ENCODE data around the gene ERN2.

ERN2 gene

GRCh38 chr16:23687034-23687808 is 25.8 kb downstream of the ERN2 start:
- H3K4ac ChIP-seq (ENCODE audit: low read depth, low read length), result no peak overlapping the region
- H3K9me3 ChIP-seq (ENCODE audit: insufficient read depth, low read depth, low read length), result no peaks in the 10 kb centered on the region
- no peak overlapping the region for H2AK5ac ChIP-seq (ENCODE audit: low read length)
- no peak overlapping the region for H2BK120ac ChIP-seq (ENCODE audit: insufficient read depth, low read length, poor library complexity)
- H3K4me3 ChIP-seq (ENCODE audit: low read depth, low read length), result no peak overlapping the region
- no peak overlapping the region for H4K12ac ChIP-seq (ENCODE audit: low read depth, low read length)
- no peak overlapping the region for H3K27ac ChIP-seq (ENCODE audit: low read depth, low read length)
- DNase-seq, result peak; percentile 95 to 96
- no peak overlapping the region for H3K18ac ChIP-seq (ENCODE audit: low read length)
- H3K79me1 ChIP-seq (ENCODE audit: low read length), result no peaks in the 10 kb centered on the region
- H3K27me3 ChIP-seq (ENCODE audit: insufficient read depth, low read length), result no peaks in the 10 kb centered on the region
- peaks cover 71 to 77% of the 10 kb centered on the region in 2 experiments for H3K36me3 ChIP-seq (ENCODE audit: control insufficient read depth in 1 of 2, insufficient read depth in 2 of 2, low read length in 2 of 2)
- no peak overlapping the region for H4K8ac ChIP-seq (ENCODE audit: low read depth, low read length)
- no peak overlapping the region for H3K14ac ChIP-seq (ENCODE audit: low read length)
- no peaks in the 10 kb centered on the region for H3K79me2 ChIP-seq (ENCODE audit: control insufficient read depth, insufficient read depth, low read length, poor library complexity)
- no CpG with 5 or more reads among the region's 16 CpGs for WGBS (ENCODE audit: extremely low coverage, insufficient coverage, insufficient read length)
- H2BK12ac ChIP-seq (ENCODE audit: low read length), result no peak overlapping the region
- H3K4me2 ChIP-seq (ENCODE audit: low read length), result no peak overlapping the region
- no peak overlapping the region for H3K9ac ChIP-seq (ENCODE audit: low read length)
- no peak overlapping the region for H2AFZ ChIP-seq (ENCODE audit: insufficient read depth, low read length, poor library complexity)
- no peak overlapping the region for H3K23ac ChIP-seq (ENCODE audit: low read length)
- H3K4me1 ChIP-seq (ENCODE audit: control insufficient read depth in 1 of 2, insufficient read depth in 2 of 2, low read length in 2 of 2), result peaks cover 0 to 3% of the 10 kb centered on the region in 2 experiments
- no peak overlapping the region for H4K91ac ChIP-seq (ENCODE audit: low read depth, low read length)
- no peak overlapping the region for H2BK5ac ChIP-seq (ENCODE audit: low read depth, low read length, poor library complexity)

GRCh38 chr16:23683487-23683886 is 29.5 kb downstream of the ERN2 start:
- H2BK12ac ChIP-seq (ENCODE audit: low read length), result no peak overlapping the region
- no peak overlapping the region for H2AK5ac ChIP-seq (ENCODE audit: low read length)
- H3K14ac ChIP-seq (ENCODE audit: low read length), result no peak overlapping the region
- H3K4me3 ChIP-seq (ENCODE audit: low read depth, low read length), result no peak overlapping the region
- H3K18ac ChIP-seq (ENCODE audit: low read length), result no peak overlapping the region
- H2BK5ac ChIP-seq (ENCODE audit: low read depth, low read length, poor library complexity), result no peak overlapping the region
- H3K27me3 ChIP-seq (ENCODE audit: insufficient read depth, low read length), result no peaks in the 10 kb centered on the region
- no peak overlapping the region for H3K27ac ChIP-seq (ENCODE audit: low read depth, low read length)
- no peak overlapping the region for H4K91ac ChIP-seq (ENCODE audit: low read depth, low read length)
- no peaks in the 10 kb centered on the region for H3K9me3 ChIP-seq (ENCODE audit: insufficient read depth, low read depth, low read length)
- H2BK120ac ChIP-seq (ENCODE audit: insufficient read depth, low read length, poor library complexity), result no peak overlapping the region
- no peak overlapping the region for H3K9ac ChIP-seq (ENCODE audit: low read length)
- peaks cover 16% of the 10 kb centered on the region for H3K79me2 ChIP-seq (ENCODE audit: control insufficient read depth, insufficient read depth, low read length, poor library complexity)
- no peak overlapping the region for H3K23ac ChIP-seq (ENCODE audit: low read length)
- peaks cover 7 to 14% of the 10 kb centered on the region in 2 experiments for H3K4me1 ChIP-seq (ENCODE audit: control insufficient read depth in 1 of 2, insufficient read depth in 2 of 2, low read length in 2 of 2)
- H4K8ac ChIP-seq (ENCODE audit: low read depth, low read length), result no peak overlapping the region
- no CpG with 5 or more reads among the region's 3 CpGs for WGBS (ENCODE audit: extremely low coverage, insufficient coverage, insufficient read length)
- H3K4ac ChIP-seq (ENCODE audit: low read depth, low read length), result no peak overlapping the region
- no peak overlapping the region for H4K12ac ChIP-seq (ENCODE audit: low read depth, low read length)
- H2AFZ ChIP-seq (ENCODE audit: insufficient read depth, low read length, poor library complexity), result no peak overlapping the region
- no peak for DNase-seq
- H3K36me3 ChIP-seq (ENCODE audit: control insufficient read depth in 1 of 2, insufficient read depth in 2 of 2, low read length in 2 of 2), result peaks cover 46 to 59% of the 10 kb centered on the region in 2 experiments
- H3K4me2 ChIP-seq (ENCODE audit: low read length), result no peak overlapping the region
- H3K79me1 ChIP-seq (ENCODE audit: low read length), result peaks cover 8% of the 10 kb centered on the region

DNA sequence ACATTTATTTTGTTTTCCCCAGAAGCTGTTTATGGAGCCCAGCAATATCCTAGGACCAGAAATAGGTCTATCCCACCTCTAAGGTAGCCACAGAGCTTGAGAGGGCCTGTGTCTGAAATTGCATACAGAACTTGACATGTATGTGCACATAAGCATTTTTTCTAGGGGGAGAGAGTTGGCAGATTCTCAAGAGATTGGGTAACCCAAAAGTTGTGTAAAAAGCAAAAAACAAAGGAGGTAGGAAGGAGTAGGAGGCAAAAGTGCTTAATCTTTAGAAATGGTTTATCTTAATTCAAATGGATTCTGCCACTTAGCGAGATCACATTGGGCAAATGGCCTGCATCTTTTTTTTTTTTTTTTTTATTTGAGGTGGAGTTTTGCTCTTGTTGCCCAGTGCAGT is 30.8 kb downstream of the ERN2 start:
- H3K9me3 ChIP-seq (ENCODE audit: insufficient read depth, low read depth, low read length), result no peaks in the 10 kb centered on the region
- no peak overlapping the region for H3K4ac ChIP-seq (ENCODE audit: low read depth, low read length)
- WGBS (ENCODE audit: extremely low coverage, insufficient coverage, insufficient read length), result no CpG with 5 or more reads among the region's 1 CpG
- peaks cover 16% of the 10 kb centered on the region for H3K79me2 ChIP-seq (ENCODE audit: control insufficient read depth, insufficient read depth, low read length, poor library complexity)
- H3K4me3 ChIP-seq (ENCODE audit: low read depth, low read length), result no peak overlapping the region
- no peak overlapping the region for H3K27ac ChIP-seq (ENCODE audit: low read depth, low read length)
- H4K8ac ChIP-seq (ENCODE audit: low read depth, low read length), result no peak overlapping the region
- no peak overlapping the region for H3K18ac ChIP-seq (ENCODE audit: low read length)
- peaks cover 7 to 12% of the 10 kb centered on the region in 2 experiments for H3K4me1 ChIP-seq (ENCODE audit: control insufficient read depth in 1 of 2, insufficient read depth in 2 of 2, low read length in 2 of 2)
- H2BK12ac ChIP-seq (ENCODE audit: low read length), result no peak overlapping the region
- no peak for DNase-seq
- no peak overlapping the region for H4K91ac ChIP-seq (ENCODE audit: low read depth, low read length)
- peaks cover 34 to 46% of the 10 kb centered on the region in 2 experiments for H3K36me3 ChIP-seq (ENCODE audit: control insufficient read depth in 1 of 2, insufficient read depth in 2 of 2, low read length in 2 of 2)
- H3K23ac ChIP-seq (ENCODE audit: low read length), result no peak overlapping the region
- no peaks in the 10 kb centered on the region for H3K27me3 ChIP-seq (ENCODE audit: insufficient read depth, low read length)
- H2BK120ac ChIP-seq (ENCODE audit: insufficient read depth, low read length, poor library complexity), result no peak overlapping the region
- no peak overlapping the region for H2AK5ac ChIP-seq (ENCODE audit: low read length)
- H3K79me1 ChIP-seq (ENCODE audit: low read length), result peaks cover 8% of the 10 kb centered on the region
- no peak overlapping the region for H4K12ac ChIP-seq (ENCODE audit: low read depth, low read length)
- no peak overlapping the region for H3K9ac ChIP-seq (ENCODE audit: low read length)
- no peak overlapping the region for H3K14ac ChIP-seq (ENCODE audit: low read length)
- H2BK5ac ChIP-seq (ENCODE audit: low read depth, low read length, poor library complexity), result no peak overlapping the region
- no peak overlapping the region for H3K4me2 ChIP-seq (ENCODE audit: low read length)
- no peak overlapping the region for H2AFZ ChIP-seq (ENCODE audit: insufficient read depth, low read length, poor library complexity)

GRCh38 chr16:23679986-23680336 is 33.1 kb downstream of the ERN2 start:
- Histone ChIP-seq H3K18ac (ENCODE audit: low read length) (no peak overlapping the region), H3K4ac (ENCODE audit: low read depth, low read length) (peak overlapping the region; percentile 98), H4K91ac (ENCODE audit: low read depth, low read length) (no peak overlapping the region), H3K23ac (ENCODE audit: low read length) (no peak overlapping the region), H3K4me3 (ENCODE audit: low read depth, low read length) (peak overlapping the region; percentile 88), H3K14ac (ENCODE audit: low read length) (no peak overlapping the region), H3K9ac (ENCODE audit: low read length) (peak overlapping the region; percentile 45), H3K9me3 (ENCODE audit: insufficient read depth, low read depth, low read length) (no peaks in the 10 kb centered on the region), H2AK5ac (ENCODE audit: low read length) (no peak overlapping the region), H4K8ac (ENCODE audit: low read depth, low read length) (no peak overlapping the region), H4K12ac (ENCODE audit: low read depth, low read length) (no peak overlapping the region), H3K27me3 (ENCODE audit: insufficient read depth, low read length) (no peaks in the 10 kb centered on the region), H3K79me2 (ENCODE audit: control insufficient read depth, insufficient read depth, low read length, poor library complexity) (peaks cover 16% of the 10 kb centered on the region), H3K4me1 (ENCODE audit: control insufficient read depth in 1 of 2, insufficient read depth in 2 of 2, low read length in 2 of 2) (peaks cover 7 to 11% of the 10 kb centered on the region in 2 experiments), H3K27ac (ENCODE audit: low read depth, low read length) (no peak overlapping the region), H2BK120ac (ENCODE audit: insufficient read depth, low read length, poor library complexity) (no peak overlapping the region), H2BK5ac (ENCODE audit: low read depth, low read length, poor library complexity) (no peak overlapping the region), H3K36me3 (ENCODE audit: control insufficient read depth in 1 of 2, insufficient read depth in 2 of 2, low read length in 2 of 2) (peaks cover 26 to 45% of the 10 kb centered on the region in 2 experiments), H3K4me2 (ENCODE audit: low read length) (peak overlapping the region; percentile 90), H3K79me1 (ENCODE audit: low read length) (peaks cover 8% of the 10 kb centered on the region), H2BK12ac (ENCODE audit: low read length) (no peak overlapping the region), H2AFZ (ENCODE audit: insufficient read depth, low read length, poor library complexity) (no peak overlapping the region)
- no peak for DNase-seq
- no CpG with 5 or more reads among the region's 6 CpGs for WGBS (ENCODE audit: extremely low coverage, insufficient coverage, insufficient read length)
